AG09319 (cell line): ENCODE data around the gene TFAP2E.

Experiments used
- DNase-seq: peaks from one replicate; pipeline ENCODE4 v3.0.0-alpha.2; 2010; ENCODE audit warnings: low read depth; ENCODE audit errors: extremely low read depth
- TF ChIP-seq, protein P1 (sequence below): IDR thresholded peaks from 2 replicates; pipeline ENCODE4 v1.5.1; 2011; ENCODE audit warnings: low read depth, mild to moderate bottlenecking, inconsistent platforms, low read length, moderate library complexity

Gene TFAP2E

DNA sequence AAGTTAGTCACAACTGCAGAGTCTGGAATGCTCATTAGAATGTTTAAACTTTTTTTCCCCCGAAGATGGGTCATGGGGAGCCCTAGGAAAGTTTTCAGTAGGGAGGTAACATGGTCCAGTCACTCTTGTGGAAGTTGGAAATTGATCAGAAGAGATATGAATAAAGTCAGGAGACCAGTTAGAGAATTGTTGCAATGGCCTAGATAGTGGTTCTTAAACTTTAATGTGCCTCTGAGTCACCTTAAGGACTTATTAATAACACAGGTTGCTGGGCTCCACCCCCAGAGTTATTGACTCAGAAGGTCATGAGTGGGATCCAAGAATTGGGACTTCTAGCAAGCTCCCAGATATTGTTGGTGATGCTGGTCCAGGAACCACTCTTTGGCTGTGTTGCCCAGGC, 3.2 kb upstream of the TFAP2E start:
- no peak for DNase-seq
- TF ChIP-seq, protein P1, sequence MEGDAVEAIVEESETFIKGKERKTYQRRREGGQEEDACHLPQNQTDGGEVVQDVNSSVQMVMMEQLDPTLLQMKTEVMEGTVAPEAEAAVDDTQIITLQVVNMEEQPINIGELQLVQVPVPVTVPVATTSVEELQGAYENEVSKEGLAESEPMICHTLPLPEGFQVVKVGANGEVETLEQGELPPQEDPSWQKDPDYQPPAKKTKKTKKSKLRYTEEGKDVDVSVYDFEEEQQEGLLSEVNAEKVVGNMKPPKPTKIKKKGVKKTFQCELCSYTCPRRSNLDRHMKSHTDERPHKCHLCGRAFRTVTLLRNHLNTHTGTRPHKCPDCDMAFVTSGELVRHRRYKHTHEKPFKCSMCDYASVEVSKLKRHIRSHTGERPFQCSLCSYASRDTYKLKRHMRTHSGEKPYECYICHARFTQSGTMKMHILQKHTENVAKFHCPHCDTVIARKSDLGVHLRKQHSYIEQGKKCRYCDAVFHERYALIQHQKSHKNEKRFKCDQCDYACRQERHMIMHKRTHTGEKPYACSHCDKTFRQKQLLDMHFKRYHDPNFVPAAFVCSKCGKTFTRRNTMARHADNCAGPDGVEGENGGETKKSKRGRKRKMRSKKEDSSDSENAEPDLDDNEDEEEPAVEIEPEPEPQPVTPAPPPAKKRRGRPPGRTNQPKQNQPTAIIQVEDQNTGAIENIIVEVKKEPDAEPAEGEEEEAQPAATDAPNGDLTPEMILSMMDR: no peak

DNA sequence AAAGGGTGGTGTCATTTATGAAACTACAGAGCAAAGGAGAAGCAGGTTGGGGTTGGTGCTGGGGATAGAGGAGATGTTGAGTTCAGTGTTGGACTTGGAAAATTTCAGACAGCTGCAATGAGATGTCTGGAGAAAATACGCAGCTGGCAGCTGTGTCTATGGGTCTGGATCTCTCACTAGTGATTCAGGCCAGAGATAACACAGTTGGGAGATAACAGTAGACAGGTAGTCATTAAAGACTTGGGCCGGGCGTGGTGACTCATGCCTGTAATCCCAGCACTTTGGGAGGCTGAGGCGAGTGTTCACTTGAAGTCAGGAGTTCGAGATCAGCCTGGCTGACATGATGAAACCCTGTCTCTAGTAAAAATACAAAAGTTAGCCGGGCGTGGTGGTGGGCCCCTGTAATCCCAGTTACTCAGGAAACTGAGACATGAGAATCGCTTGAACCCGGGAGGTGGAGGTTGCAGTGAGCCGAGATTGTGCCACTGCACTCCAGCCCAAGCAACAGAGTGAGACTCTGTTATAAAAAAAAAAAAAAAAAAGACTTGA, 2.5 kb upstream of the TFAP2E start:
- no peak for DNase-seq
- TF ChIP-seq, protein P1: no peak

DNA sequence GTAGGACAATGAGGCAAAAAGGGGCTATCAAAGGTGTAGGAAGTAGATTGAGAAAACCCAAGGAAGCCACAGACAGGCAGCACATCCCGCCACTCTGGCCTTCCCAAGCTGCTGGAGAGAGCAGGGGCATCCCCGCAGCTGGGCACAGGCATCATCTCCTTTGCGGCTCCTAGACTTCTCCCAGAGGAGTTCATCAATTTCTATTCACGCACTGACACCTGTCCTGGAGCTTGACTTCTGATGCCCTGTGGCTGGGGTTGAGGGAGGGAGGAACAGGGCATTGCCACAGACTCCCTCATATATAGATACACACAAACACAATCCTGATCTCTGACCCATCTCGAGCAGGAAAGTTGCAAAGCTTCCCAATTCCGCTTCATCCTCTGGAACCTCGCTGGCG, 1.9 kb upstream of the TFAP2E start:
- DNase-seq: no peak
- TF ChIP-seq, protein P1: no peak

DNA sequence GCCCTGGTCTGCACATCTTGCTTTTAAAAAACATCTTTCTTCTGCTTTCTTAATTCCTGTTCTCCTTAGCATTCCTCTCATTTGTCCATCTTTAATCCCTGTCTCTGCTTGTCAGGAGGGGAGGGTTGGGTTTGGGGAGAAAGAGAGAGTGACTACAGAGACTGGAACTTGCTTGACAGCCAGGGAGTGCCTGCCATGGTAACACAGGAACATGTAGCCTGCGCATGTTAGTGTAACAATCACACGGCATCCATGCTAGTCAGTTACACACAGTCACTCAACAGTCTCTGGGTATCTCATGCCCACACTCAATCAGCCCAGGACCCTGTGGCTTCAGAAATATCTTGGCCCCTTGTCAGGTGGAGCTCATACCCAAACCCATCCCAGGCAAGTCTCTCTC, 818 bp upstream of the TFAP2E start:
- DNase-seq: no peak
- TF ChIP-seq, protein P1: no peak

DNA sequence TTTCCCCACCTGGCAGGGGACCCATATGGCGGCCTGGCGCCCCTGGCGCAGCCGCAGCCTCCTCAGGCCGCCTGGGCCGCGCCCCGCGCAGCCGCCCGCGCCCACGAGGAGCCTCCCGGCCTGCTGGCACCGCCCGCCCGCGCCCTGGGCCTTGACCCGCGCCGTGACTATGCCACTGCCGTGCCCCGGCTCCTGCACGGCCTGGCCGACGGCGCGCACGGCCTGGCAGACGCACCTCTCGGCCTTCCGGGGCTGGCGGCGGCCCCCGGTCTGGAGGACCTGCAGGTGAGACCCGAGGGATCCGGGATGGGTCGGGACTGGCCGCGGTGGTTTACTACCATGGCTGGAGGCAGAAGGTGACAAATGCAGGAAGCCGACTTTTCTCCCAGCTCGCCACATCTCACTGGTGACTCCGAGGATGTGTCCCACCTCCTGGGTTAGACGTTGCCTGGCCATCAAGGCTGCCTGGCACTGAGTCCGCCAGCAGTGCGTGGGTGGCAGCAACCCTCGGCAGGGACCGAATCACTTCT, 1.1 kb downstream of the TFAP2E start:
- no peak for DNase-seq
- TF ChIP-seq, protein P1: no peak

DNA sequence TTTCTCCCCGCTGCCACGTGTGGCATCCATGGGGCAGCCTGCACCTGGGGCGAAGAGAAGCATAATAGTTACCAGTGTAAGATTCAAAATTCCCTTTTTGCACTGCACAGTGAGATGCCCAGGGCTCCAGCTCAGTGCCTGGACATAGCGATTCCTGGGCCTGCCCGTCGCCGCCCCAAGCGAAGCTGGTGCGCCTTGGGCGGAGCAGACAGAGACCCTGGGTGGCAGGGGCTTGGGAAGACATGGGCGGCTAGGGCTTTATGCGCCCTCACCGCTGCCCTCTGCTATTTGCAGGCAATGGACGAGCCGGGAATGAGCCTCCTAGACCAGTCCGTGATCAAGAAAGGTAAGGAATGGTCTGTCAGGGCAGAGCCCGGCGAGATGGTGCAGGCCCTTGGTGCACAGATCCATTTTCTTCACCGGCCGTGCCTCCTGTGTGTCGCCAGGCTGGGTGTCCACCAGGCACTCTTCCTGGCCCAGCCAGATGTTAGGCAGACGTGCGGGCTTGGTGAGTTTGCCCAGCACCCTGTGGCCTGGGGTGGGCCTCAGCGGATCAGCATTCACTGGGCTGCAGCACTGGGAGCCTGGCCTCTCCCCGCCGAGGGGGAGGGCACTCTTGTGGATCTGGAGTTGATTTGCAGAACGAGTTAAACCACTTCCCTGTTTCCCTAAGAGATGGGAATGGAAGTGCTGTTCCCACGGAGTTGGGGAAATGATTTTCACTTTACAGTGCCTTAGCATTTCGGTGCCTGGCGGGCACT, 1.7 kb downstream of the TFAP2E start:
- DNase-seq: no peak
- TF ChIP-seq, protein P1: no peak

DNA sequence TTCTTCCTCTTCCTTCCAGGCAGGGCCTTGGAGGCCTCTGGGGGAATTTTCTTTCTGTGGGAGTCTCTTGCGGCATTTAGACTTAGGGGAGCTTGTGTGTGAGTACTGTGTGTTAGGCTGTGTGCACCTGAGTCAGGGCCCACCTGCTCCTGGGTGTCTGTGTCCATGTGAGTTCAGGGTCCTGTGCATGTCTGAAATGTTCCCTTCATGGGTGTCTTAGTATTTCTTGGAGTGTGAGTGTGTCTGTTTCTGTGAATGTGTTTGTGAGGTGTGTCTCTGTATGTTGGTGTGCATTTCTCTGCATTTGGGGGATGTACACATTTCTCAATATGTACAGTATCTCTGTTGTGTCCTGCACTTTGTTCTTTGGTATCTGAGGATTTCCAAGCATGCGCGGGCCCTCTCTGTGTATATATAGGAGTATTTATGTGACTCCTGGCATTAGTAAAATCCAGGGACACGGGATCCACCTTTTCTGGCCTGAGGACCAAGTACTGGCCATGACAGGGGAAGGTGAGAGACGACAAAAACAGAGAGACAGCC, 2.4 kb downstream of the TFAP2E start:
- TF ChIP-seq, protein P1: no peak
- no peak for DNase-seq
